GM10266 (cell line): Measurements from ENCODE around the gene TATDN2.
A peak's percentile ranks its signal among the peaks of the same experiment; 100 is the strongest.

Source experiments
- DNase-seq: peaks from one replicate; pipeline ENCODE4 v3.0.0; 2012; ENCODE audit errors: extremely low spot score
- TF ChIP-seq, protein P1 (sequence below): IDR thresholded peaks from 2 replicates; pipeline ENCODE4 v1.5.1; 2012; ENCODE audit warnings: mild to moderate bottlenecking, low read depth; ENCODE audit not compliant: control insufficient read depth, insufficient read depth; ENCODE audit errors: missing control alignments

The TATDN2 gene

GRCh38 chr3:10317961-10318350 lies 69.7 kb downstream of the TATDN2 start:
- TF ChIP-seq, protein P1, sequence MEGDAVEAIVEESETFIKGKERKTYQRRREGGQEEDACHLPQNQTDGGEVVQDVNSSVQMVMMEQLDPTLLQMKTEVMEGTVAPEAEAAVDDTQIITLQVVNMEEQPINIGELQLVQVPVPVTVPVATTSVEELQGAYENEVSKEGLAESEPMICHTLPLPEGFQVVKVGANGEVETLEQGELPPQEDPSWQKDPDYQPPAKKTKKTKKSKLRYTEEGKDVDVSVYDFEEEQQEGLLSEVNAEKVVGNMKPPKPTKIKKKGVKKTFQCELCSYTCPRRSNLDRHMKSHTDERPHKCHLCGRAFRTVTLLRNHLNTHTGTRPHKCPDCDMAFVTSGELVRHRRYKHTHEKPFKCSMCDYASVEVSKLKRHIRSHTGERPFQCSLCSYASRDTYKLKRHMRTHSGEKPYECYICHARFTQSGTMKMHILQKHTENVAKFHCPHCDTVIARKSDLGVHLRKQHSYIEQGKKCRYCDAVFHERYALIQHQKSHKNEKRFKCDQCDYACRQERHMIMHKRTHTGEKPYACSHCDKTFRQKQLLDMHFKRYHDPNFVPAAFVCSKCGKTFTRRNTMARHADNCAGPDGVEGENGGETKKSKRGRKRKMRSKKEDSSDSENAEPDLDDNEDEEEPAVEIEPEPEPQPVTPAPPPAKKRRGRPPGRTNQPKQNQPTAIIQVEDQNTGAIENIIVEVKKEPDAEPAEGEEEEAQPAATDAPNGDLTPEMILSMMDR: no peak
- DNase-seq: no peak

DNA sequence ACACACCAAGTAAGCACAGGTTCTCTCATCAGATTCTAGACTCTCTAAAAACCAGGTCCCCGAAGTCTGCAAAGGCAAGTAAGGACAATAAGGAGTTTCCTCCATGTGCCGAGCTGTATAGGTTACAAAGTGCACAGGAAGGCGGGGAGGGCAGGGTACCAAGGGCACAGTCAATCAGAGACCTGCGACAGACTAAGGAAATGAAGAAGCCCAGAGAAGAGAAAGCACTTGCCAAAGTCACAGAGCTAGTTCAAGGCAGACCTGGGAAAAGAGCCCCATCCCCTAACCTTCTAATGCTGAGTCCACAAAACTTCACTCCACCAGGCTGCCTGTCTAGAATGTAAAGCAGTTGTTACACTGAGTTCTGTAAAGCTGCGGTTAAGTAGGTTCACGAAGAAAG lies 71.0 kb downstream of the TATDN2 start:
- TF ChIP-seq, protein P1: no peak
- no peak for DNase-seq

- TF ChIP-seq, protein P1: no peak
- DNase-seq: no peak
Observed at GRCh38 chr3:10319804-10320203, 71.5 kb downstream of the TATDN2 start.

- TF ChIP-seq, protein P1: no peak
- DNase-seq: no peak
Observed at GRCh38 chr3:10320320-10320677, 72.0 kb downstream of the TATDN2 start.

GRCh38 chr3:10321630-10322351 lies 73.5 kb downstream of the TATDN2 start:
- TF ChIP-seq, protein P1: no peak
- DNase-seq: no peak

DNA sequence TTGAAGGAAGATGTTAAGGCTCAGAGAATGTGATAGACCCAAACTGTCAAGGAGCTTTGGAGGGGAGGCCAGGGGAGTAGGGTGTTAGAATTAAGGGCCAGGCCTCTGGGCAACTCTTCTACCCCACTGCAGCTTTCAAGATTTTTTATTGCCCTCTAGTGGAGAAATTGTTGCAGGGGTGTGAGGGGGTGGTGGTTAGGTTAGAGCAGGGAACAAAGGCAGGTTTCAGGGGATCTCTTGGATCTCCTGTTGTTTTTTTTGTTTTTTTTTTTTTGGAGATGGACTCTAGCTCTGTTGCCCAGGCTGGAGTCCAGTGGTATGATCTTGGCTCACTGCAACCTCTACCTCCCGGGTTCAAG lies 74.1 kb downstream of the TATDN2 start:
- TF ChIP-seq, protein P1: peak; percentile 55
- peak; percentile 63 for DNase-seq

- DNase-seq: no peak
- TF ChIP-seq, protein P1: no peak
Observed at GRCh38 chr3:10327592-10327991, 79.3 kb downstream of the TATDN2 start.
